ENCODE results near the gene MAML2. TPM values are rescaled to one million over a fixed set of nuclear protein-coding genes. Genes with fewer than 3 reads are reported as not detected.

MAML2 gene
- total RNA-seq, 1 experiment from 2014 or later = 22.7 TPM

DNA sequence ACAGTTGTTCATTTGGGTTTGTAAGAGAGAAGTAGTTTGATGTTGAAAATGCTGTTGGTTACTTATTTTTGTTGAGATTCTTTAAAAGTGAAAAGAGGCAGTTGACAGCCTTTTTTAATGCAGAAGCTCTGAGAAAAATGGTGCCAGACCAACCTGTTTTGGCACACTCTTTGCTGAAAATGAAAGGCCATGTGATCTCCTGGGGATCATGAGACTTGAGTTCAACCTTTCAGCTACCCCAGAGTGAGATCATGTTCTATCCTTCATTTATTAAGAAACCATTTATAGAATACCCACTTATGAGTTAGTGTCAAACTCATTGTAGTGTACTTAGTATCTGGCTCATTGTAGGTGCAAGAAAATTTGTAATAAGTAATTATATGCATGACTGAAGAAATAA lies 196.2 kb downstream of the MAML2 start:
- no TSS peak for BruUV-seq (replicated peaks)
- no peak overlapping the region for H3K27ac Mint-ChIP-seq (ENCODE audit: unreplicated experiment)
- CTCF ChIA-PET = no interaction called here
- H3K4me1 Mint-ChIP-seq (ENCODE audit: low read depth, unreplicated experiment) = peaks cover 9% of the 10 kb centered on the region
- H3K36me3 Mint-ChIP-seq (ENCODE audit: insufficient read depth, unreplicated experiment) = no peaks in the 10 kb centered on the region
- DNase-seq = no peak
- TF ChIP-seq, protein P1, sequence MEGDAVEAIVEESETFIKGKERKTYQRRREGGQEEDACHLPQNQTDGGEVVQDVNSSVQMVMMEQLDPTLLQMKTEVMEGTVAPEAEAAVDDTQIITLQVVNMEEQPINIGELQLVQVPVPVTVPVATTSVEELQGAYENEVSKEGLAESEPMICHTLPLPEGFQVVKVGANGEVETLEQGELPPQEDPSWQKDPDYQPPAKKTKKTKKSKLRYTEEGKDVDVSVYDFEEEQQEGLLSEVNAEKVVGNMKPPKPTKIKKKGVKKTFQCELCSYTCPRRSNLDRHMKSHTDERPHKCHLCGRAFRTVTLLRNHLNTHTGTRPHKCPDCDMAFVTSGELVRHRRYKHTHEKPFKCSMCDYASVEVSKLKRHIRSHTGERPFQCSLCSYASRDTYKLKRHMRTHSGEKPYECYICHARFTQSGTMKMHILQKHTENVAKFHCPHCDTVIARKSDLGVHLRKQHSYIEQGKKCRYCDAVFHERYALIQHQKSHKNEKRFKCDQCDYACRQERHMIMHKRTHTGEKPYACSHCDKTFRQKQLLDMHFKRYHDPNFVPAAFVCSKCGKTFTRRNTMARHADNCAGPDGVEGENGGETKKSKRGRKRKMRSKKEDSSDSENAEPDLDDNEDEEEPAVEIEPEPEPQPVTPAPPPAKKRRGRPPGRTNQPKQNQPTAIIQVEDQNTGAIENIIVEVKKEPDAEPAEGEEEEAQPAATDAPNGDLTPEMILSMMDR (IDR thresholded peaks at IDR 0.05; ENCODE audit: unreplicated experiment) = no peak
- intact Hi-C loops (cut with micrococcal nuclease; ENCODE audit: unreplicated experiment) = no loop called here
- no peaks in the 10 kb centered on the region for H3K9me3 Mint-ChIP-seq (ENCODE audit: low read depth, unreplicated experiment)
- H3K27me3 Mint-ChIP-seq (ENCODE audit: unreplicated experiment) = no peaks in the 10 kb centered on the region
- no peak overlapping the region for H3K4me3 Mint-ChIP-seq (ENCODE audit: low read depth, unreplicated experiment)

DNA sequence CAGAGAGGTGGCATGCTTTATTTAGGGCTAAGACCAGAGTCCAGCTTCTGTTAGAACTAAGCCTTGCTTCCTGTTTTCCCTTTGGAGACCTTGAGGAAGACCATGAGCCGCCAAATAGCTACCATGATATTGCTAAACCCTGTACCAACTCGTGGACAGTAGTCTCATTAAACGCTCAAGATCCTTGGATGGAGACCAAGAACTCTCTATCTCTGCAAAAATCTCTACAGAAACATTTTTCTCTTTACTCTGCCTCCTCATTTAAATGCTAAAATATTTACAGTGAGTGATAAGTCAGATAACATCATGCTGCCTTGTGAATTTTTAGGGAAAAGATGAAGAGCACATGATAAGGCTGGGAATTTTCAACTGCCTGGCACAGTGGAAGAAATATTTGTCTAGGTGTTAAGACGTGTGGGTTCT lies 197.8 kb downstream of the MAML2 start:
- CTCF ChIA-PET = interaction anchor here (0.8 kb wide), 1 partner anchor 72 kb away, joined by 3 read pairs; no protein-coding TSS in a partner anchor

DNA sequence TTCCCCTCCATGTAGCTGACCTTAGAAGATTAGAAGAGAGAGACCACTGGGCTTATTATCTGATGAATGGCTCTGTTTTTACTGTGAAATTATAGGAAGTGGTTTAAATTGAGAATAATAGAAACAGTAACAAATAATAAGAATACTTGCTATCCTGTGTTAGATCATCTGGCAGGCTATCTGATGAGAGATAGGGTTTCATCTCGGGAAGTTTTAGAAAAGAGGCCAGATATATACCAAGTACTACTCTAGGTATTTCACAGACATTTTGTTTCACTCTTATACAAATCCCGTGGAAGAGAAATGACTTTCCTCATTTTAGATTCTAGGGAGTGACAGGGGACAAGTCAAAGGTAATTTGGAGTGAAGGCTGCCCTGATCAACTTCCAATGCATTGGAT lies 198.4 kb downstream of the MAML2 start:
- H3K4me3 Mint-ChIP-seq (ENCODE audit: low read depth, unreplicated experiment) = no peak overlapping the region
- intact Hi-C loops (cut with micrococcal nuclease; ENCODE audit: unreplicated experiment) = no loop called here
- H3K36me3 Mint-ChIP-seq (ENCODE audit: insufficient read depth, unreplicated experiment) = no peaks in the 10 kb centered on the region
- no TSS peak for BruUV-seq (replicated peaks)
- TF ChIP-seq, protein P1 (IDR thresholded peaks at IDR 0.05; ENCODE audit: unreplicated experiment) = no peak
- H3K27me3 Mint-ChIP-seq (ENCODE audit: unreplicated experiment) = no peaks in the 10 kb centered on the region
- CTCF ChIA-PET = interaction anchor here (0.8 kb wide), 1 partner anchor 71 kb away, joined by 3 read pairs; no protein-coding TSS in a partner anchor
- H3K4me1 Mint-ChIP-seq (ENCODE audit: low read depth, unreplicated experiment) = peaks cover 9% of the 10 kb centered on the region
- no peaks in the 10 kb centered on the region for H3K9me3 Mint-ChIP-seq (ENCODE audit: low read depth, unreplicated experiment)
- no peak for DNase-seq
- H3K27ac Mint-ChIP-seq (ENCODE audit: unreplicated experiment) = no peak overlapping the region

More for the DNA sequence above, 197.8 kb downstream of the MAML2 start:
- H3K36me3 Mint-ChIP-seq (ENCODE audit: insufficient read depth, unreplicated experiment) = no peaks in the 10 kb centered on the region
- BruUV-seq (replicated peaks) = no TSS peak
- peaks cover 9% of the 10 kb centered on the region for H3K4me1 Mint-ChIP-seq (ENCODE audit: low read depth, unreplicated experiment)
- TF ChIP-seq, protein P1 (IDR thresholded peaks at IDR 0.05; ENCODE audit: unreplicated experiment) = no peak
- no peaks in the 10 kb centered on the region for H3K27me3 Mint-ChIP-seq (ENCODE audit: unreplicated experiment)
- H3K9me3 Mint-ChIP-seq (ENCODE audit: low read depth, unreplicated experiment) = no peaks in the 10 kb centered on the region
- H3K4me3 Mint-ChIP-seq (ENCODE audit: low read depth, unreplicated experiment) = no peak overlapping the region
- no peak overlapping the region for H3K27ac Mint-ChIP-seq (ENCODE audit: unreplicated experiment)
- no peak for DNase-seq
- intact Hi-C loops (cut with micrococcal nuclease; ENCODE audit: unreplicated experiment) = no loop called here

DNA sequence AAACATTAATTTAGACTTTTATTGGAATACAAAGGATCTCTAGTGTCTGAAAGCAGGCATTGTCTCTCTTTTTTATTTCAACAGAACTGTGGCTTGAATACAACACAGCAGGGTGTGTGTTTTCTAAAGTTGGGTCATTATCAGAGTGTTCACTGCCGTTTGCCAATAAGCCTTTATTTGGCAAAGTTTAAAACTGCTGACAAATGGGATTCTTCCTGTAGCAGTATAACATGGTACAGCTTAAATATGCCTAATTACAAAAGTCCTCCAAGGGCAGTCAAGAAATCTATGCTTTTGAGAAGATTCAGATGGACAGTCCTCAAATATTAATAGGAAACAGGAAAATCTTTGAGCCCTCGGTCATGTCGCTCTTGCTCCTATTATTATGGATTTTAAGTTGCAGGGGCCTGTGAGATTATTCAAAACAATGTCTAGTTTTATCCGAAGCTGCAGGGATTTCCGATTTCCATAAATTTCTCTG lies 199.9 kb downstream of the MAML2 start:
- CTCF ChIA-PET = interaction anchor here (1.0 kb wide), 1 partner anchor 13 kb away, joined by 3 read pairs; no protein-coding TSS in a partner anchor
- H3K4me1 Mint-ChIP-seq (ENCODE audit: low read depth, unreplicated experiment) = peaks cover 5% of the 10 kb centered on the region
- H3K9me3 Mint-ChIP-seq (ENCODE audit: low read depth, unreplicated experiment) = no peaks in the 10 kb centered on the region
- no peak overlapping the region for H3K27ac Mint-ChIP-seq (ENCODE audit: unreplicated experiment)
- intact Hi-C loops (cut with micrococcal nuclease; ENCODE audit: unreplicated experiment) = no loop called here
- DNase-seq = no peak
- H3K27me3 Mint-ChIP-seq (ENCODE audit: unreplicated experiment) = no peaks in the 10 kb centered on the region
- no TSS peak for BruUV-seq (replicated peaks)
- H3K4me3 Mint-ChIP-seq (ENCODE audit: low read depth, unreplicated experiment) = no peak overlapping the region
- no peaks in the 10 kb centered on the region for H3K36me3 Mint-ChIP-seq (ENCODE audit: insufficient read depth, unreplicated experiment)
- TF ChIP-seq, protein P1 (IDR thresholded peaks at IDR 0.05; ENCODE audit: unreplicated experiment) = no peak

Data from Calu3 (cell line).